Duodenal mucosa (tissue), 2 donors: Measurements from ENCODE around the gene CHCHD6.

Experiments
- H3K27ac ChIP-seq: one replicate; pipeline ENCODE4 v1.7.0; 2013; ENCODE audit warnings: low read depth, low read length
- H3K27me3 ChIP-seq, 2 donors: one replicate each; pipeline ENCODE4 v1.7.0; 2013; ENCODE audit warnings: low read length in 2 of 2, control low read depth in 1 of 2; ENCODE audit not compliant: insufficient read depth in 2 of 2, control insufficient read depth in 1 of 2
- H3K36me3 ChIP-seq, 2 donors: one replicate each; pipeline ENCODE4 v1.7.0; 2013; ENCODE audit warnings: low read length in 2 of 2, control low read depth in 1 of 2; ENCODE audit not compliant: insufficient read depth in 2 of 2, control insufficient read depth in 1 of 2
- H3K4me1 ChIP-seq, 2 donors: one replicate each; pipeline ENCODE4 v1.7.0; 2013; ENCODE audit warnings: low read length in 2 of 2, control low read depth in 1 of 2; ENCODE audit not compliant: insufficient read depth in 2 of 2, control insufficient read depth in 1 of 2
- H3K4me3 ChIP-seq, 2 donors: one replicate each; pipeline ENCODE4 v1.7.0; 2013; ENCODE audit warnings: low read length in 2 of 2, low read depth in 1 of 2
- H3K9ac ChIP-seq, 2 donors: one replicate each; pipeline ENCODE4 v1.7.0; 2013; ENCODE audit warnings: low read length in 2 of 2, low read depth in 1 of 2
- H3K9me3 ChIP-seq, 2 donors: one replicate each; pipeline ENCODE4 v1.7.0; 2013; ENCODE audit warnings: low read length in 2 of 2, control low read depth in 1 of 2; ENCODE audit not compliant: control insufficient read depth in 1 of 2

The CHCHD6 gene

DNA sequence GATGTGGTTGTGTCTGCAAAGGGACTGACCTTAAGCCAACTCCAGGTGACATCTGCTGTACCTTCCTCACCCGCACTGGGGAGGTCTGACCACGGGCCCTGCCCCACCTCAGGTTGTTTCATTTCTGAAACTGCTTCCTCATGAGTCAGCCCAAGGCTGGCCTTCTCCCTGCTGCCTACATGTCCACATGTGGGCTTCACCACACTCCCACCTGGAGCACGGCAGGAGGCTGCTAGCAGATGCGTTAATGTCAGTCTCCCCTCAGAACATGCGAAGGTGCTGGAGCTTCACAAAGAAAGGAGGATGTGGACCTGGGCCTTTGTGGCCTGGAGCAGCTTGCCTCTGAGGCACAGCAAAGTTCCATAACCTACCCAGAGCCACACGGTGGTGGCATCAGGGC, 209.5 kb downstream of the CHCHD6 start:
- no peaks in the 10 kb centered on the region for H3K27me3 ChIP-seq
- no peak overlapping the region for H3K27ac ChIP-seq
- H3K9me3 ChIP-seq = no peaks in the 10 kb centered on the region
- no peak overlapping the region for H3K9ac ChIP-seq
- peaks cover 15 to 21% of the 10 kb centered on the region in 2 donors for H3K4me1 ChIP-seq
- H3K36me3 ChIP-seq = no peaks in the 10 kb centered on the region
- H3K4me3 ChIP-seq = no peak overlapping the region

DNA sequence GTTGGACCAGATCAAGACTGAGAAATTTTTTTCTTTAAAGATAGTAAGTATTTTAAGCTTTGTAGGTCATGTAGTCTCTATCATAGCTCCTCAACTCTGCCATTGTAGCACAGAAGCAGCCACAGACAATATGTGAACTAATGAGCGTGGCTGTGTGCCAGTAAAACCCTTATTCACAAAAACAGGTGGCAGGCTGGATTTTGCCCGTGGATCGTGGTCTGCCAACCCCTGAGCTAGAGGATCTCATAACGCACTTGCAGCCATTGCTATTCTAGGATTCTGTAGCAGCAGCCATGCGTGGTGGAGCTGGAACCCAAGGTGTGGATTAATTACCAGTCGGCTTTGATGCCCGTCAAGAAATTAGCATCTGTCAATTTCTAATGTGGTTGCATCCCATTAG, 210.2 kb downstream of the CHCHD6 start:
- Histone ChIP-seq H3K4me1 (peaks cover 14 to 21% of the 10 kb centered on the region in 2 donors), H3K27ac (no peak overlapping the region), H3K9me3 (no peaks in the 10 kb centered on the region), H3K36me3 (no peaks in the 10 kb centered on the region), H3K27me3 (no peaks in the 10 kb centered on the region), H3K4me3 (no peak overlapping the region), H3K9ac (no peak overlapping the region)

GRCh38 chr3:126915015-126915414, 211.0 kb downstream of the CHCHD6 start:
- Histone ChIP-seq H3K9ac (no peak overlapping the region), H3K27ac (no peak overlapping the region), H3K27me3 (no peaks in the 10 kb centered on the region), H3K4me1 (peaks cover 14 to 21% of the 10 kb centered on the region in 2 donors), H3K4me3 (no peak overlapping the region), H3K9me3 (no peaks in the 10 kb centered on the region), H3K36me3 (no peaks in the 10 kb centered on the region)

- Histone ChIP-seq H3K9me3 (no peaks in the 10 kb centered on the region), H3K27me3 (no peaks in the 10 kb centered on the region), H3K9ac (no peak overlapping the region), H3K4me1 (peaks cover 6 to 13% of the 10 kb centered on the region in 2 donors), H3K27ac (no peak overlapping the region), H3K36me3 (no peaks in the 10 kb centered on the region), H3K4me3 (no peak overlapping the region)
Observed at GRCh38 chr3:126916546-126916945, 212.5 kb downstream of the CHCHD6 start.

DNA sequence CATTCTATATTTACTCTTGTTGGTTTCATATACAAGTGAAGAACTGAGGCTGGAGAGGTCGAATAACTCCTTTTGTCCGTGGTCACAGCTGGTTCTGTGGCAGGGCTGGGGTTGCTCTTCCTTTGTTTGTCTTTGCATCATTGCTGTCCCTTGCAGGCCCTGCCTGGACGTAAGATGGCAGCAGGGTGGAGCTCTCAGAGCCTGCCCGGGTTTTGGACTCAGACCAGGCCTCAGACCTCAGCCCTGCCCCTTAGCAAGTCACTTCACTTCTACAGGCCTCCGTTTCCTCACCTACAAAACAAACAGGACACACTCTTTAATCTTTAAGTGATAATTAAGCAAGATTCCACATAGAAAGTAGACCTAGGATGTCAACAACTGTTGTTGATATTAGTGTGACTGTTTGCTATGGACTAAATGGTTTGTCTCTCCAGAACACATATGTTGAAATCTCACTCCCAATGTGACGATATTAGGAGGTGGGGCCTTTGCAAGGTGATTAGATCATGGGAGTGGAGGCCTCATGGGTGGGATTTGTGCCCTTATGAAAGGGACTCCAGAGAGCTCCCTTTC, 213.3 kb downstream of the CHCHD6 start:
- H3K9me3 ChIP-seq = no peaks in the 10 kb centered on the region
- H3K4me3 ChIP-seq = no peak overlapping the region
- no peaks in the 10 kb centered on the region for H3K27me3 ChIP-seq
- no peaks in the 10 kb centered on the region for H3K36me3 ChIP-seq
- H3K9ac ChIP-seq = no peak overlapping the region
- H3K27ac ChIP-seq = no peak overlapping the region
- peaks cover 7 to 11% of the 10 kb centered on the region in 2 donors for H3K4me1 ChIP-seq

DNA sequence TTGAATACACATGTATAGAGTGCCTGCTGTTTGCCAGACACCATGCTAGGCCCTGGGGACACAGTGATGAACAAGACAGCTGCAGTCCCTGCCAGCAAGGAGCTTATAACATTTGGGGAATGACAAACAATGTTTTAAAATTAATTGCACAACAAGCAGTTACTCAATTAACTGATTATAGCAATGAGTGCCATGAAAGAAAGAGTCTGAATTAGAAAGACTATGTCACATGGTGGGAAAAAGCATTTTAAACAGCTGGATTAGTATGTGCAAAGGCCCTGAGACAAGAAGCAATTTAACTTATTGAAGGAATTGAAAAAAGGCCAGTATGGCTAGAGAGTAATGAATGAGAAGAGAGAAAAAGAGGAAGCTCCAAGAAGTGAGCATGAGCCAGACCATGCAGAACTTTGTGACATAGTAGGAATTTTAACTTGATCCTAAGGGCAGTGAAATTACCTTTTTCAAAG, 214.3 kb downstream of the CHCHD6 start:
- Histone ChIP-seq H3K9ac (no peak overlapping the region), H3K4me1 (peaks cover 8 to 9% of the 10 kb centered on the region in 2 donors), H3K27me3 (no peaks in the 10 kb centered on the region), H3K9me3 (no peaks in the 10 kb centered on the region), H3K4me3 (no peak overlapping the region), H3K36me3 (no peaks in the 10 kb centered on the region), H3K27ac (no peak overlapping the region)

- Histone ChIP-seq H3K9me3 (no peaks in the 10 kb centered on the region), H3K27ac (no peak overlapping the region), H3K9ac (no peak overlapping the region), H3K4me1 (peaks cover 9 to 18% of the 10 kb centered on the region in 2 donors), H3K27me3 (no peaks in the 10 kb centered on the region), H3K36me3 (no peaks in the 10 kb centered on the region), H3K4me3 (no peak overlapping the region)
Observed at GRCh38 chr3:126921085-126921824, 217.2 kb downstream of the CHCHD6 start.

DNA sequence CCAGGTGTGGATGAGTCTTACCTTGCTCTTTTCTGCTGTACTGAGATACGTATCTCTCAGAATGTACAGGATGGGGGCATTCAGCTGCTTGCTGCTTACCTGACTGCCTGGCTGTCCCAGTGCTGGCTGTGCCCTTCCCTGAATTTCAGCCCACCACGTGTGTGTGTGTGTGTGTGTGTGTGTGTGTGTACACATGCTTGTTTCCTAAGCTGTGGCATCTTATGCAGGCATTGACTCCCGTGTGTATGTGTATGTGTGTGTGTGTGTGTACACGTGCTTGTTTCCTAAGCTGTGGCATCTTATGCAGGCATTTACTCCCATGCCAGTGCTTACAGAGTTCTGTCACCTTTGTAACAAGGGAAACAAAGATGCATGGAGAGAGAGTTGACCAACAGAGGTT, 218.4 kb downstream of the CHCHD6 start:
- Histone ChIP-seq H3K27ac (no peak overlapping the region), H3K36me3 (no peaks in the 10 kb centered on the region), H3K4me1 (peaks cover 9 to 22% of the 10 kb centered on the region in 2 donors), H3K9me3 (no peaks in the 10 kb centered on the region), H3K9ac (no peak overlapping the region), H3K27me3 (no peaks in the 10 kb centered on the region), H3K4me3 (no peak overlapping the region)

DNA sequence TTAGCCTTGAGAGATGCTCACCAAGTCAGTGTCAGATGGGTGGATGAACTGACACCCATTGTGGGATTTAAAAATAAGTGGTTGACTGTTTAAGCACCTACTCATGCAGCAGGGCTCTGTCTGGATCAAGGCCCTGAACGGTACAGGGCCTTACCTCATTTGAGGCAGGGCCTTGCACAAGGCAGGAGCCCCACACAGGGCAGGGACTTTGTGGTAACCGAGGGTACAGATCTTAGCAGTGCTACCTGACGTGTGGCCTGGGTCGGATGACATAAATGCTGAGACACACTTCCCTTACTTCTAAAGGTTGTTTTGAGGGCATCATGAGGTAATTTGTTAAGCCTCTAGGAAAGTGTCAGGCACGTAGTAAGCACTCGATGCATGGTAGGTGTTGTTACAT, 219.4 kb downstream of the CHCHD6 start:
- H3K4me1 ChIP-seq = peaks cover 9 to 22% of the 10 kb centered on the region in 2 donors
- no peaks in the 10 kb centered on the region for H3K27me3 ChIP-seq
- no peak overlapping the region for H3K4me3 ChIP-seq
- H3K9ac ChIP-seq = no peak overlapping the region
- no peaks in the 10 kb centered on the region for H3K36me3 ChIP-seq
- no peak overlapping the region for H3K27ac ChIP-seq
- no peaks in the 10 kb centered on the region for H3K9me3 ChIP-seq

DNA sequence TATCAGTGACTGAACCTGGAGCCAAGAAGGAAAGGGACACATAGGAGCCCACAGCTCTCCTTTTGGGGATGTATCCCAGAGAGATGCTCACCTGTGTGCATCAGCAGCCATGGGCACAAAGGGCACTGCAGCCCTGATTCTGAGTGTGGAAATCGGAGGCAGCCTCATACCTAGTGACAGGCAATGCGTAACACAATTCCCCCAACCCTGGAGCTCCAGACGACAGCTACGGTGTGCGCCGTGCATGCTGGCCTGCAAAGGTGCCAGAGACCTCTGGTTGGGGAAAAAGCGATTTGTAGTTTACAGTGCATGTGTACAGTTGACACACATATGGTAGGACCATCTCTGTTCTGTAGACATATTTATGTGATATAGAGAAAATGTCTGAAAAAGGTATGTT, 219.9 kb downstream of the CHCHD6 start:
- H3K4me1 ChIP-seq = peaks cover 9 to 22% of the 10 kb centered on the region in 2 donors

More for the DNA sequence above, 219.9 kb downstream of the CHCHD6 start:
- Histone ChIP-seq H3K27me3 (no peaks in the 10 kb centered on the region), H3K9me3 (no peaks in the 10 kb centered on the region), H3K4me3 (no peak overlapping the region), H3K27ac (no peak overlapping the region), H3K9ac (no peak overlapping the region), H3K36me3 (no peaks in the 10 kb centered on the region)
